Neuronal stem cell (in vitro differentiated cells): ENCODE data around the gene POLD1.
"Not testable (repeated sequence)": the region's sequence is repeated elsewhere in the genome, so short reads cannot be mapped to it uniquely, and the experiment has no call there.

Experiments
- DNase-seq: peaks from one replicate; pipeline ENCODE4 v3.0.0-alpha.2; 2013; ENCODE audit warnings: low spot score
- H2AFZ ChIP-seq: one replicate; pipeline ENCODE4 v1.6.1; 2013; ENCODE audit warnings: mild to moderate bottlenecking, low read length, inconsistent platforms
- H2AK5ac ChIP-seq: 2 replicates; pipeline ENCODE4 v1.6.1; 2013; ENCODE audit warnings: low read depth, mild to moderate bottlenecking, inconsistent platforms, low read length, moderate library complexity, mixed read lengths
- H2BK120ac ChIP-seq: 2 replicates; pipeline ENCODE4 v1.6.1; 2013; ENCODE audit warnings: low read depth, mild to moderate bottlenecking, inconsistent platforms, low read length, moderate library complexity, mixed read lengths
- H2BK12ac ChIP-seq: one replicate; pipeline ENCODE4 v1.6.1; 2013; ENCODE audit warnings: low read length, inconsistent platforms
- H2BK15ac ChIP-seq: 2 replicates; pipeline ENCODE4 v1.6.1; 2013; ENCODE audit warnings: mild to moderate bottlenecking, low read length, inconsistent platforms, mixed read lengths
- H2BK5ac ChIP-seq: one replicate; pipeline ENCODE4 v1.6.1; 2013; ENCODE audit warnings: inconsistent platforms, mild to moderate bottlenecking, low read length, moderate library complexity
- H3K14ac ChIP-seq: one replicate; pipeline ENCODE4 v1.6.1; 2013; ENCODE audit warnings: low read length, inconsistent platforms
- H3K18ac ChIP-seq: 2 replicates; pipeline ENCODE4 v1.6.1; 2013; ENCODE audit warnings: low read length, inconsistent platforms
- H3K23ac ChIP-seq: 2 replicates; pipeline ENCODE4 v1.6.1; 2013; ENCODE audit warnings: low read depth, mild to moderate bottlenecking, mixed read lengths, low read length, inconsistent platforms; ENCODE audit not compliant: poor library complexity
- H3K27ac ChIP-seq: replicated peaks from 3 replicates; pipeline ENCODE4 v1.5.1; 2013; ENCODE audit warnings: low read length, inconsistent platforms
- H3K27me3 ChIP-seq, 3 experiments: 2 replicates each; pipeline ENCODE4 v1.6.1; 2013; ENCODE audit warnings: low read length in 3 of 3, mild to moderate bottlenecking in 2 of 3, inconsistent platforms in 1 of 3, low read depth in 1 of 3, mixed read lengths in 1 of 3, moderate library complexity in 1 of 3; ENCODE audit not compliant: control insufficient read depth in 3 of 3, insufficient read depth in 3 of 3
- H3K36me3 ChIP-seq, 2 donors: replicated peaks in 1 of 2; 2 replicates each; pipeline ENCODE4 v1.6.1; 2013; ENCODE audit warnings: low read length in 2 of 2; ENCODE audit not compliant: control insufficient read depth in 2 of 2, insufficient read depth in 2 of 2
- H3K4ac ChIP-seq: 2 replicates; pipeline ENCODE4 v1.6.1; 2013; ENCODE audit warnings: inconsistent platforms, mild to moderate bottlenecking, low read length, moderate library complexity
- H3K4me1 ChIP-seq, 2 donors: 1 replicate in 1 of 2; 2 replicates in 1 of 2; pipeline ENCODE4 v1.6.1; 2013; ENCODE audit warnings: low read length in 2 of 2, low read depth in 1 of 2; ENCODE audit not compliant: control insufficient read depth in 2 of 2, insufficient read depth in 1 of 2
- H3K4me2 ChIP-seq: one replicate; pipeline ENCODE4 v1.6.1; 2013; ENCODE audit warnings: mild to moderate bottlenecking, low read length, inconsistent platforms; ENCODE audit not compliant: insufficient read depth, poor library complexity, severe bottlenecking
- H3K4me3 ChIP-seq, 2 donors: 2 replicates each; pipeline ENCODE4 v1.5.1; 2013; ENCODE audit warnings: low read length in 2 of 2, mild to moderate bottlenecking in 2 of 2, inconsistent platforms in 1 of 2, moderate library complexity in 1 of 2
- H3K79me1 ChIP-seq: one replicate; pipeline ENCODE4 v1.6.1; 2013; ENCODE audit warnings: low read depth, mild to moderate bottlenecking, inconsistent platforms, low read length, moderate library complexity
- H3K9ac ChIP-seq: one replicate; pipeline ENCODE4 v1.6.1; 2013; ENCODE audit warnings: mild to moderate bottlenecking, low read depth, low read length, inconsistent platforms; ENCODE audit not compliant: poor library complexity
- H3K9me3 ChIP-seq, 2 donors: replicated peaks in 1 of 2; 2 replicates each; pipeline versions ENCODE3 to v1.6.1; 2013; ENCODE audit warnings: low read length in 2 of 2, mild to moderate bottlenecking in 2 of 2, inconsistent platforms in 1 of 2, low read depth in 1 of 2, mixed read lengths in 1 of 2, moderate library complexity in 1 of 2; ENCODE audit not compliant: control insufficient read depth in 2 of 2, insufficient read depth in 1 of 2
- H4K8ac ChIP-seq: one replicate; pipeline ENCODE4 v1.6.1; 2013; ENCODE audit warnings: low read depth, mild to moderate bottlenecking, inconsistent platforms, low read length, moderate library complexity
- H4K91ac ChIP-seq: one replicate; pipeline ENCODE4 v1.6.1; 2013; ENCODE audit warnings: low read length, low read depth, mild to moderate bottlenecking, inconsistent platforms; ENCODE audit not compliant: poor library complexity
- WGBS, 2 donors: extraction: QIAGEN DNeasy Blood & Tissue Kit; methylation state at CpG; one replicate each; pipeline ENCODE4 v1.1.7; 2013; ENCODE audit warnings: missing lambda C conversion rate in 2 of 2, mixed read lengths in 1 of 2; ENCODE audit not compliant: insufficient read length in 2 of 2, insufficient replicate concordance in 1 of 2; ENCODE audit errors: extremely low coverage in 2 of 2; 5-methylcytosine and 5-hydroxymethylcytosine counted together

The POLD1 gene

DNA sequence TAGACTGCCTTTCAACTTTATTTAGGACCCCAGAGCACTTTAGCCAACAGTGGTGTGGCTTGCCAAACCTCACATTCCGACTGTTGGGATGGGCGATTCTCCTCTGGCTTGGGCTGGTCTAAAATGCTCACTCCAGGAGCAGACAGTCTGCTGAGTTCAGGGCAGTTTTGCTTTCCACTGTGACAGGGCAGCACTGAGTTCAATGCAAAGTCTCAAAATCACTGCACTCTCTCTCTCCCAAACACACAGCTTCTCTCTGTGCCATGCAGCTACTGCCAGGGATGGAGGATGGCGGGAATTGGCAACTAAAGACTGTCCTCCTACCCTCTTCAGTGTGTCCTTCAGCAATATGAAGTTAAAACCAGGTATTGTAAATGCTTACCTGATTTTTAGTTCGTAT is 31.9 kb upstream of the POLD1 start:
- H3K4me2 ChIP-seq: no peak overlapping the region
- no peak overlapping the region for H3K14ac ChIP-seq
- H3K9me3 ChIP-seq: peaks cover 0 to 2% of the 10 kb centered on the region in 2 donors
- no peaks in the 10 kb centered on the region for H3K4me1 ChIP-seq
- H2BK5ac ChIP-seq: no peak overlapping the region
- no peak overlapping the region for H3K18ac ChIP-seq
- H2AFZ ChIP-seq: no peak overlapping the region
- no peak overlapping the region for H3K27ac ChIP-seq
- H3K4me3 ChIP-seq: no peak overlapping the region
- no peaks in the 10 kb centered on the region for H3K36me3 ChIP-seq
- H2AK5ac ChIP-seq: no peak overlapping the region
- no CpG with 5 or more reads among the region's 4 CpGs for WGBS, 2 donors
- no peak overlapping the region for H2BK120ac ChIP-seq
- no peak overlapping the region for H4K8ac ChIP-seq
- peaks cover 2% of the 10 kb centered on the region for H3K79me1 ChIP-seq
- DNase-seq: no peak
- no peak overlapping the region for H3K9ac ChIP-seq
- H3K27me3 ChIP-seq: no peaks in the 10 kb centered on the region
- H3K4ac ChIP-seq: no peak overlapping the region
- H4K91ac ChIP-seq: no peak overlapping the region
- no peak overlapping the region for H3K23ac ChIP-seq
- H2BK12ac ChIP-seq: no peak overlapping the region
- H2BK15ac ChIP-seq: no peak overlapping the region

GRCh38 chr19:50353487-50353880 is 30.7 kb upstream of the POLD1 start:
- no CpG with 5 or more reads among the region's 7 CpGs for WGBS, 2 donors
- H2AK5ac ChIP-seq, H4K91ac ChIP-seq: not testable (repeated sequence)

GRCh38 chr19:50356691-50357177 is 27.4 kb upstream of the POLD1 start:
- H2AK5ac ChIP-seq: no peak overlapping the region
- H3K9ac ChIP-seq: no peak overlapping the region
- H3K4me1 ChIP-seq: peaks cover 0 to 3% of the 10 kb centered on the region in 2 donors
- H3K79me1 ChIP-seq: peaks cover 3% of the 10 kb centered on the region
- H3K14ac ChIP-seq: no peak overlapping the region
- peaks cover 0 to 2% (median 0%) of the 10 kb centered on the region in 3 experiments for H3K27me3 ChIP-seq
- DNase-seq: no peak
- no peak overlapping the region for H4K8ac ChIP-seq
- H3K4me2 ChIP-seq: no peak overlapping the region
- no CpG with 5 or more reads among the region's 13 CpGs for WGBS, 2 donors
- no peak overlapping the region for H3K27ac ChIP-seq
- H3K4me3 ChIP-seq: no peak overlapping the region
- H3K4ac ChIP-seq: no peak overlapping the region
- H2BK5ac ChIP-seq: no peak overlapping the region
- H2BK12ac ChIP-seq: no peak overlapping the region
- no peak overlapping the region for H2BK15ac ChIP-seq
- H3K23ac ChIP-seq: no peak overlapping the region
- H3K9me3 ChIP-seq: peaks cover 5 to 11% of the 10 kb centered on the region in 2 donors
- H2AFZ ChIP-seq: no peak overlapping the region
- peaks cover 0 to 2% of the 10 kb centered on the region in 2 donors for H3K36me3 ChIP-seq
- H2BK120ac ChIP-seq: no peak overlapping the region
- H4K91ac ChIP-seq: no peak overlapping the region
- no peak overlapping the region for H3K18ac ChIP-seq

More at GRCh38 chr19:50353487-50353880, 30.7 kb upstream of the POLD1 start:
- not testable (repeated sequence) for H3K27me3 ChIP-seq, H3K4me1 ChIP-seq, H3K9ac ChIP-seq, H3K79me1 ChIP-seq, H2BK120ac ChIP-seq, H2BK15ac ChIP-seq, H3K4me3 ChIP-seq, H2BK12ac ChIP-seq, H3K36me3 ChIP-seq, H3K4ac ChIP-seq, H3K23ac ChIP-seq, H3K18ac ChIP-seq, H3K14ac ChIP-seq, H3K27ac ChIP-seq, H2AFZ ChIP-seq, H2BK5ac ChIP-seq, H4K8ac ChIP-seq, H3K4me2 ChIP-seq, DNase-seq, H3K9me3 ChIP-seq

DNA sequence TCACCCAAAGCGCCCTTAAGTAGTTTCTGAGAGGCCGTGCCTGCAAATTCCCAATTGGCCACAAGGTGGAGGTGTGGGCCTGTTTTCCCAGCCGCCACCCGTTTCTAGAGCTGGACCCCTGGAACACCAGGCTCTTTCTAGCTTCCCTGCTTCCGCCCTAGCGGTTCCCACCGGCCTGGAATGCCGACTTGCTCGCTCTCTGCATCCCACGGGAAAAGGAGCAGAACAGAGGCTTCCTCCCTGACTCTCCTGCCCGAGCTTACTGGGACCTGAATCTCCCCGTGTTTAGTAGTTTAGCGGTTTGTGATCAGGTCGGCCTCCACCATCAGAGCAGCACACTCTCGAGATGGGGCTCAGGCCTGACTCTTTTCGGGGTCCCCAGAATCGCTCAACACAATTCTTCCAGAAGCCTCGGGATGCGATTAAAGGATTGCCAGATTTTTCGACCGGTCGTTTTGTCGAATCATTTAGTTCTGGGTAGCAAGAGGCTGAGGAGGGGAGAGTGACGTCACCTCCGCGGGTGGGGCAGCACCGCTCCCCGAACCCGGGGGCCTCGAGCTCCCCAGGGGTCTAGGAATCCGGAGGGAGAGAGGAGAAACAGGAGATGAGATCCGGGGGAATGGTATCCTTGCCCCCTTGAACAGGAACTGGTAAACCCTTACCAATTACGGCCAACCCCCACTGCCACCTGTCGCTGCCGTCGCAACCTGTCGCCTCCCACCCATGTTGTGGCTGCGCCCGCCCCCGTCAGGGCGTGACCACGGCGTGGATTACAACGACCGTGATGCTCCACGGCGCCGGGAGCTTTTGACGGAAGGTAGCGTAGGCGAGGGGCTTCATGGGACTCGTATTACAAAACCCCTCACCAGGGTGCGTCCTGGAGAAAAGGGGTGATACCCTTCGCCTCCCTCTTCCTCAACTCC is 26.7 kb upstream of the POLD1 start:
- H3K9me3 ChIP-seq: peaks cover 5 to 11% of the 10 kb centered on the region in 2 donors
- H3K4me2 ChIP-seq: peak overlapping the region; percentile 12
- H4K91ac ChIP-seq: no peak overlapping the region
- no peak overlapping the region for H2BK12ac ChIP-seq
- no CpG with 5 or more reads among the region's 54 CpGs for WGBS, 2 donors
- DNase-seq: peak; percentile 36
- peak overlapping the region; percentile 93 for H3K23ac ChIP-seq
- H3K4me1 ChIP-seq: peaks cover 0 to 4% of the 10 kb centered on the region in 2 donors
- H3K4me3 ChIP-seq: no peak overlapping the region
- peak overlapping the region; percentile 44 for H3K9ac ChIP-seq
- H3K36me3 ChIP-seq: peaks cover 0 to 2% of the 10 kb centered on the region in 2 donors
- no peak overlapping the region for H2BK15ac ChIP-seq
- H3K4ac ChIP-seq: no peak overlapping the region
- no peak overlapping the region for H2BK5ac ChIP-seq
- H3K18ac ChIP-seq: peak overlapping the region; percentile 66
- H2AFZ ChIP-seq: peak overlapping the region; percentile 53
- no peak overlapping the region for H2BK120ac ChIP-seq
- H3K27me3 ChIP-seq: peaks cover 0 to 2% (median 0%) of the 10 kb centered on the region in 3 experiments
- no peak overlapping the region for H2AK5ac ChIP-seq
- H3K27ac ChIP-seq: no peak overlapping the region
- H3K79me1 ChIP-seq: peaks cover 3% of the 10 kb centered on the region
- no peak overlapping the region for H4K8ac ChIP-seq
- H3K14ac ChIP-seq: no peak overlapping the region
